ENCODE measurements around the gene CTNNA2.

DNA sequence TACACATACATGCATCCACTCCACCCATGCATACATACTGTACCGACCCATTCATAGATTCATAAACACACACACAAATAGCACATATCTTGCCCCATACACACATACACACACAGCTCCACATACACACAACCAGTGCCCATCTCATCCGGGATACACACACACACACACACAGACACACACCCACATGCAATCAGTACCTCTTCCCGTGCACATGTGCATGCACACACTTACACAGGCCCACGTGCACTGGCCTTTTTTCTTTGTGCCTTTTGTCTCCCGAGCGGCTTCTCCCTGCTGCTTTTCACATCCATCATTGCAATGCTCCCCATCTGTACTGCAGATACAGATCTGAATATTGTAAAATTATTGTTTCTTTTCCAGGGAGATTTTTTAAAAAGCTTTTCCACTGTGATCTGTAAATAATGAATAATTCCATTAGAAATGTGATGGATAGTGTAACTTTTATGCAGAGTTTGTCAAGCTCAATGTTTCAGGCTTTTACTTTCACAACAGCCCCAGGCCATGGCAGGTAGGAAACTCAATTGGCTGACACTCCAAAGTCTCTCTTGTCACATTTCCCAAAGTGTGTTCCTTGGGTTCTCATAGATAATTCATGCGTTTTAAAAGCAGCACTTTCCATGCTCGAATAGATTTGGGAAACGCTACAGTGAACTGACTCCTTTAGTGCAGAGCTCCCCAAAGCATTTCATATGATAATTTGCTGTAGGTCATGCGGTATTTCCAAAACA lies 393.5 kb downstream of the CTNNA2 start:
- TF ChIP-seq, protein P1, sequence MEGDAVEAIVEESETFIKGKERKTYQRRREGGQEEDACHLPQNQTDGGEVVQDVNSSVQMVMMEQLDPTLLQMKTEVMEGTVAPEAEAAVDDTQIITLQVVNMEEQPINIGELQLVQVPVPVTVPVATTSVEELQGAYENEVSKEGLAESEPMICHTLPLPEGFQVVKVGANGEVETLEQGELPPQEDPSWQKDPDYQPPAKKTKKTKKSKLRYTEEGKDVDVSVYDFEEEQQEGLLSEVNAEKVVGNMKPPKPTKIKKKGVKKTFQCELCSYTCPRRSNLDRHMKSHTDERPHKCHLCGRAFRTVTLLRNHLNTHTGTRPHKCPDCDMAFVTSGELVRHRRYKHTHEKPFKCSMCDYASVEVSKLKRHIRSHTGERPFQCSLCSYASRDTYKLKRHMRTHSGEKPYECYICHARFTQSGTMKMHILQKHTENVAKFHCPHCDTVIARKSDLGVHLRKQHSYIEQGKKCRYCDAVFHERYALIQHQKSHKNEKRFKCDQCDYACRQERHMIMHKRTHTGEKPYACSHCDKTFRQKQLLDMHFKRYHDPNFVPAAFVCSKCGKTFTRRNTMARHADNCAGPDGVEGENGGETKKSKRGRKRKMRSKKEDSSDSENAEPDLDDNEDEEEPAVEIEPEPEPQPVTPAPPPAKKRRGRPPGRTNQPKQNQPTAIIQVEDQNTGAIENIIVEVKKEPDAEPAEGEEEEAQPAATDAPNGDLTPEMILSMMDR (IDR thresholded peaks at IDR 0.05): no peak
- no peak for TF ChIP-seq POLR2A (IDR thresholded peaks at IDR 0.05)
